Right atrium auricular region (tissue), 2 donors: Measurements from ENCODE around the gene TOMM40L. TPM values are rescaled to one million over a fixed set of nuclear protein-coding genes. Genes with fewer than 3 reads are reported as not detected.

Source experiments
- DNase-seq: peaks from one replicate; pipeline ENCODE4 v3.0.0-alpha.2; 2019; ENCODE audit warnings: low spot score
- H3K27ac ChIP-seq, 2 donors: fragments of 200-600 bp; sonication (generic); 1 replicate in 1 of 2; 2 replicates in 1 of 2; pipeline ENCODE4 v1.5.1; 2016 to 2019
- H3K27me3 ChIP-seq, 2 donors: fragments of 200-600 bp; sonication (generic); one replicate each; pipeline versions ENCODE4 v1.5.1 to v1.6.0; 2017 to 2019
- H3K36me3 ChIP-seq: fragments of 200-600 bp; sonication (generic); one replicate; pipeline ENCODE4 v1.5.1; 2016
- H3K4me1 ChIP-seq, 2 donors: fragments of 200-600 bp; sonication (generic); one replicate each; pipeline versions ENCODE4 v1.5.1 to v1.6.0; 2017 to 2019
- H3K4me3 ChIP-seq, 2 donors: fragments of 200-600 bp; sonication (generic); 1 replicate in 1 of 2; 2 replicates in 1 of 2; pipeline ENCODE4 v1.5.1; 2017 to 2019; ENCODE audit warnings: mild to moderate bottlenecking in 1 of 2, moderate library complexity in 1 of 2
- H3K9me3 ChIP-seq, 2 donors: fragments of 200-600 bp; sonication (generic); one replicate each; pipeline ENCODE4 v1.5.1; 2019
- total RNA-seq, 2 donors: library from RNA; depleted of rRNA; stranded (reverse); fragments of >200 nt; gene quantifications; one replicate each; pipeline ENCODE4 v1.1.0, GENCODE V29; 2016
- TF ChIP-seq, protein P1 (sequence below), 2 donors: fragments of 200-600 bp; sonication (generic); IDR thresholded peaks; one replicate each; pipeline ENCODE4 v1.5.1; 2019; ENCODE audit warnings: antibody characterized with exemption in 2 of 2

Gene TOMM40L
- total RNA-seq, 2 donors from 2014 or later, result 23.9 to 35.3 TPM

- peak; percentile 83 for DNase-seq
- Histone ChIP-seq H3K27ac (peak overlapping the region; percentile 90 to 99), H3K4me1 (peaks cover 0 to 76% of the 10 kb centered on the region in 2 donors), H3K36me3 (peaks cover 51% of the 10 kb centered on the region), H3K4me3 (no peak overlapping the region), H3K9me3 (no peaks in the 10 kb centered on the region), H3K27me3 (no peaks in the 10 kb centered on the region)
- TF ChIP-seq, protein P1, sequence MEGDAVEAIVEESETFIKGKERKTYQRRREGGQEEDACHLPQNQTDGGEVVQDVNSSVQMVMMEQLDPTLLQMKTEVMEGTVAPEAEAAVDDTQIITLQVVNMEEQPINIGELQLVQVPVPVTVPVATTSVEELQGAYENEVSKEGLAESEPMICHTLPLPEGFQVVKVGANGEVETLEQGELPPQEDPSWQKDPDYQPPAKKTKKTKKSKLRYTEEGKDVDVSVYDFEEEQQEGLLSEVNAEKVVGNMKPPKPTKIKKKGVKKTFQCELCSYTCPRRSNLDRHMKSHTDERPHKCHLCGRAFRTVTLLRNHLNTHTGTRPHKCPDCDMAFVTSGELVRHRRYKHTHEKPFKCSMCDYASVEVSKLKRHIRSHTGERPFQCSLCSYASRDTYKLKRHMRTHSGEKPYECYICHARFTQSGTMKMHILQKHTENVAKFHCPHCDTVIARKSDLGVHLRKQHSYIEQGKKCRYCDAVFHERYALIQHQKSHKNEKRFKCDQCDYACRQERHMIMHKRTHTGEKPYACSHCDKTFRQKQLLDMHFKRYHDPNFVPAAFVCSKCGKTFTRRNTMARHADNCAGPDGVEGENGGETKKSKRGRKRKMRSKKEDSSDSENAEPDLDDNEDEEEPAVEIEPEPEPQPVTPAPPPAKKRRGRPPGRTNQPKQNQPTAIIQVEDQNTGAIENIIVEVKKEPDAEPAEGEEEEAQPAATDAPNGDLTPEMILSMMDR (IDR thresholded peaks at IDR 0.05), result no peak
Measured at GRCh38 chr1:161206411-161207140, 19.3 kb upstream of the TOMM40L start.

DNA sequence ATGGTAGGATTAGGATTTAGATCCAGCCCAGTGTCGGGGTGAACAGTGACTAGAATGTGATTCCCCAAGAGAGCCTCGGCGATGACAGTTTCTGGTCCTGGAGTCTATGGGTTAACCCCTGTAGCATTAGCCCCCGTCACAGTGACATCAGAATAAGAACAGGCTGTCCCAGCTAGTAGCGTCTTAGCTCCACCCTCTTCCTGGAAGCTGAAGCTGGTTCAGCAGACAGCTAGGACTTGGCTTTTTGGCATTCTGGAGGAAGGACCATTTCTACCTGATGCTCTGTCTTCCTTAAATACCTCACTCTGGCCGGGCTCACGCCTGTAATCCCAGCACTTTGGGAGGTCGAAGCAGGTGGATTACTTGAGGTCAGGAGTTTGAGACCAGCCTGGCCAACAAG lies 18.7 kb upstream of the TOMM40L start:
- DNase-seq, result peak; percentile 94
- TF ChIP-seq, protein P1 (IDR thresholded peaks at IDR 0.05), result no peak
- Histone ChIP-seq H3K4me1 (peaks cover 0 to 74% of the 10 kb centered on the region in 2 donors), H3K27me3 (no peaks in the 10 kb centered on the region), H3K27ac (peak overlapping the region; percentile 90 to 99), H3K9me3 (no peaks in the 10 kb centered on the region), H3K4me3 (peak overlapping the region; percentile 2 to 8), H3K36me3 (peaks cover 57% of the 10 kb centered on the region)

DNA sequence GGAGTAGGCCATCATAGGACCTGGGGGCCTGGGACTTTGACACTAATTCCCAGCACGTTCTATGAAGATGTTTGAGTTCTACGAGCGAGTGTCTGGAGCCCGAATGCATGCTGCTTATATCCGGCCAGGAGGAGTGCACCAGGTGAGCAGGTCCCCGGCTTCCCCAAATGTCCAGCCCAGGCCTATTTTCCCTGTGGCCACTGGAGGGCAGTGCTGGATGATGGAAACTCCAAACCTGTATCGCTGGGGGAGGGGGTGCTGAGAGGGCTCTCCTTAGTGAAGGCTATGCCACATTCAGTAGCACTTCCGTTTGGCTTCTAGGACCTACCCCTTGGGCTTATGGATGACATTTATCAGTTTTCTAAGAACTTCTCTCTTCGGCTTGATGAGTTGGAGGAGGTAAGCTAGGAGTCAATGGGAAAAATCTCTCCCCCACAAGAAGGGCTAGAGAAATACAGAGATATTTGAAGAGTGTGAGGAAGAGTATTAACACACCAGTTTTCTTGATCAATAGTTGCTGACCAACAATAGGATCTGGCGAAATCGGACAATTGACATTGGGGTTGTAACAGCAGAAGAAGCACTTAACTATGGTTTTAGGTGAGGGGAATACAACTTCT lies 16.0 kb upstream of the TOMM40L start:
- peak; percentile 86 for DNase-seq
- Histone ChIP-seq H3K4me3 (no peak overlapping the region), H3K27ac (peak overlapping the region; percentile 90 to 99), H3K36me3 (peaks cover 85% of the 10 kb centered on the region), H3K4me1 (peaks cover 0 to 52% of the 10 kb centered on the region in 2 donors), H3K9me3 (no peaks in the 10 kb centered on the region), H3K27me3 (no peaks in the 10 kb centered on the region)
- TF ChIP-seq, protein P1 (IDR thresholded peaks at IDR 0.05), result peak; percentile 74 to 94

DNA sequence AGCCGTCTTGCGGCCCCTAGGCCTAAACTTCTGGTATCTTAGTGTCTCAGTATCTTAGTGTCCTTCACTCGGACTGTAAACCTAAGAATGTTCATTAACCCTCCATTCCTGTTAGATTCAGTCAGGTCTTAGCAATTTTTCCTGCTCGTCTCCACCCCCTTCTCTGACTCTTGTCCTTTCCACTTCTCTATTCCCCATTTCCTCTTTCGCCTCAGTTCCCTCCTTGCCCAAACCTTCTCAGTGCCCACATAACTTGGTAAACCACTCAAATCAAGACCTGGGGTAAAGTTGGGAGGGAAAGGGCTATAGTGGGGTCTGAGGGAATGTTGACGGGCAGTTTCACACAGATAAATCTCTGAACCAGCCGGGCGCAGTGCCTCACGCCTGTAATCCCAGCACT lies 11.5 kb upstream of the TOMM40L start:
- Histone ChIP-seq H3K36me3 (peaks cover 61% of the 10 kb centered on the region), H3K27me3 (no peaks in the 10 kb centered on the region), H3K27ac (peak overlapping the region in 1 of 2 donors; percentile 83), H3K4me1 (peaks cover 0 to 17% of the 10 kb centered on the region in 2 donors), H3K9me3 (no peaks in the 10 kb centered on the region), H3K4me3 (no peak overlapping the region)
- no peak for DNase-seq
- TF ChIP-seq, protein P1 (IDR thresholded peaks at IDR 0.05), result no peak

DNA sequence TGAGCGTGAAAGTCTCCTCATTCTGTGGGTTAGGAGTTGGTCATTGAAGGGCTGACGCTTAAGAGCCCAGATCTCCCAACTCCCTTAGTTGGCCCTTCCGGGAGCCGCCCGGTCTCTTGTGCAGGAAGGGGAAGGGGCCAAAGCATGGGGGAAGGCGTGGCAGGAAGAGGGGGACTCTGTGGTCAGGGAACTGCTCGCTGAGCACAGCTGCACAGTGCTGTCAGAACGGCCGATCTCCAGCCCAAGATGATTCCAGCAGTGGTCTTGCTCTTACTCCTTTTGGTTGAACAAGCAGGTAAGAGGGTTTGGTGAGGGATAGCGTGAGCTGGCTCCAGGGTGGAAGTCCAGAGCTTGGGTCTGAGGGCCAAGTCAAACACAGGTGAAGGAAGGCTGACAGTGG lies 10.8 kb upstream of the TOMM40L start, which contains the start of gene FCER1G:
FCER1G (plus strand) TSS at position 220 of the 400 bp plus-strand sequence; CDS start at position 247, 27 bp downstream.
- TF ChIP-seq, protein P1 (IDR thresholded peaks at IDR 0.05), result no peak
- H3K9me3 ChIP-seq, result no peaks in the 10 kb centered on the region
- H3K27me3 ChIP-seq, result no peaks in the 10 kb centered on the region
- H3K36me3 ChIP-seq, result peaks cover 54% of the 10 kb centered on the region
- H3K4me1 ChIP-seq, result peaks cover 0 to 10% of the 10 kb centered on the region in 2 donors
- peak within 1 kb of the TSS; percentile 4 to 24 for H3K4me3 ChIP-seq
- DNase-seq, result peak; percentile 69
- peak within 1 kb of the TSS; percentile 53 to 83 for H3K27ac ChIP-seq
